IMR-90 (cell line): Measurements from ENCODE around the gene LNX1. TPM values are rescaled to one million over a fixed set of nuclear protein-coding genes. Genes with fewer than 3 reads are reported as not detected.

Experiments used
- ATAC-seq: fragments of 200-7000 bp; cut with Tn5 transposase; 2 replicates; pipeline ENCODE4 v1.9.1; 2020; ENCODE audit warnings: low read depth, mild to moderate bottlenecking, moderate library complexity
- BruUV-seq: library from RNA; stranded (reverse); fragments of 400-500 nt; replicated peaks from 2 replicates; lab custom pipeline; 2021; lab: Mats Ljungman, UMichigan
- CTCF ChIA-PET: fragments of 300-600 bp; formaldehyde crosslinking; extraction: SDS; loops from one replicate; lab custom pipeline; 2021; ENCODE audit warnings: antibody characterized with exemption; lab: Yijun Ruan, JAX
- POLR2A ChIA-PET: fragments of 300-600 bp; sonication (Branson Sonifier 250); formaldehyde crosslinking; loops from one replicate; lab custom pipeline; 2022; ENCODE audit warnings: antibody characterized with exemption; ENCODE audit not compliant: unreplicated experiment; lab: Charles Lee
- DNase-seq: peaks from one replicate; pipeline ENCODE4 v3.0.0; 2013
- H2AFZ ChIP-seq: replicated peaks from 2 replicates; pipeline ENCODE3; 2013; ENCODE audit warnings: low read length, mild to moderate bottlenecking; ENCODE audit not compliant: poor library complexity
- H2AK5ac ChIP-seq: 2 replicates; pipeline ENCODE4 v1.6.1; 2013; ENCODE audit warnings: low read depth, low read length, inconsistent platforms
- H2AK9ac ChIP-seq: replicated peaks from 2 replicates; pipeline ENCODE3; 2013; ENCODE audit warnings: mild to moderate bottlenecking, low read depth, low read length, moderate library complexity; ENCODE audit not compliant: poor library complexity
- H2BK120ac ChIP-seq: 2 replicates; pipeline ENCODE4 v1.6.1; 2013; ENCODE audit warnings: low read depth, low read length, inconsistent platforms
- H2BK15ac ChIP-seq: 3 replicates; pipeline ENCODE4 v1.6.1; 2013; ENCODE audit warnings: low read depth, low read length, inconsistent platforms
- H2BK20ac ChIP-seq: 2 replicates; pipeline ENCODE4 v1.6.1; 2013; ENCODE audit warnings: low read depth, mild to moderate bottlenecking, inconsistent platforms, low read length, moderate library complexity
- H2BK5ac ChIP-seq: 2 replicates; pipeline ENCODE4 v1.6.1; 2013; ENCODE audit warnings: mild to moderate bottlenecking, low read depth, low read length, inconsistent platforms; ENCODE audit not compliant: poor library complexity, severe bottlenecking
- H3K14ac ChIP-seq: replicated peaks from 2 replicates; pipeline ENCODE4 v1.6.1; 2013; ENCODE audit warnings: low read depth, low read length, inconsistent platforms
- H3K18ac ChIP-seq: 2 replicates; pipeline ENCODE4 v1.6.1; 2013; ENCODE audit warnings: low read depth, low read length, control low read depth
- H3K23ac ChIP-seq: 2 replicates; pipeline ENCODE4 v1.6.1; 2013; ENCODE audit warnings: low read depth, low read length, inconsistent platforms
- H3K27ac ChIP-seq: 2 replicates; pipeline ENCODE4 v1.5.1; 2013; ENCODE audit warnings: mild to moderate bottlenecking, control low read depth, low read length; ENCODE audit not compliant: insufficient read depth
- H3K27me3 ChIP-seq: 2 replicates; pipeline ENCODE4 v1.6.1; 2013; ENCODE audit warnings: low read length; ENCODE audit not compliant: control insufficient read depth, insufficient read depth
- H3K36me3 ChIP-seq: 2 replicates; pipeline ENCODE4 v1.6.1; 2013; ENCODE audit warnings: low read length, mixed read lengths; ENCODE audit not compliant: control insufficient read depth, insufficient read depth
- H3K4ac ChIP-seq: 2 replicates; pipeline ENCODE4 v1.6.1; 2013; ENCODE audit warnings: low read depth, low read length, inconsistent platforms
- H3K4me1 ChIP-seq: 2 replicates; pipeline ENCODE4 v1.6.1; 2013; ENCODE audit warnings: low read length, mixed read lengths; ENCODE audit not compliant: control insufficient read depth, insufficient read depth
- H3K4me2 ChIP-seq: 2 replicates; pipeline ENCODE4 v1.6.1; 2013; ENCODE audit warnings: low read depth, mild to moderate bottlenecking, control low read depth, low read length, moderate library complexity
- H3K4me3 ChIP-seq: 2 replicates; pipeline ENCODE4 v1.5.1; 2013; ENCODE audit warnings: low read depth, mild to moderate bottlenecking, control low read depth, low read length, moderate library complexity; ENCODE audit not compliant: insufficient read depth
- H3K56ac ChIP-seq: 2 replicates; pipeline ENCODE4 v1.6.1; 2013; ENCODE audit warnings: low read length, inconsistent platforms; ENCODE audit not compliant: insufficient read depth; ENCODE audit errors: extremely low read depth
- H3K79me1 ChIP-seq, 2 experiments: 2 replicates each; pipeline ENCODE4 v1.6.1; 2013; ENCODE audit warnings: low read length in 2 of 2, inconsistent platforms in 1 of 2, low read depth in 1 of 2
- H3K9ac ChIP-seq: 2 replicates; pipeline ENCODE4 v1.6.1; 2013; ENCODE audit warnings: low read depth, low read length, control low read depth
- H3K9me1 ChIP-seq: 2 replicates; pipeline ENCODE4 v1.6.1; 2013; ENCODE audit warnings: low read length, inconsistent platforms; ENCODE audit not compliant: insufficient read depth
- H3K9me3 ChIP-seq: 2 replicates; pipeline ENCODE4 v1.6.1; 2013; ENCODE audit warnings: low read length; ENCODE audit not compliant: control insufficient read depth, insufficient read depth
- H4K20me1 ChIP-seq: 2 replicates; pipeline ENCODE4 v1.6.1; 2013; ENCODE audit warnings: low read length, inconsistent platforms; ENCODE audit not compliant: insufficient read depth
- H4K5ac ChIP-seq: 2 replicates; pipeline ENCODE4 v1.6.1; 2013; ENCODE audit warnings: mild to moderate bottlenecking, low read depth, low read length, control low read depth
- H4K8ac ChIP-seq, 2 experiments: 2 replicates each; pipeline ENCODE4 v1.6.1; 2013; ENCODE audit warnings: low read depth in 2 of 2, low read length in 2 of 2, control low read depth in 1 of 2, inconsistent platforms in 1 of 2
- H4K91ac ChIP-seq: 2 replicates; pipeline ENCODE4 v1.6.1; 2013; ENCODE audit warnings: low read depth, low read length, inconsistent platforms; ENCODE audit not compliant: insufficient read depth
- BHLHE40 ChIP-seq: fragments of 150-350 bp; IDR thresholded peaks from 2 replicates; pipeline ENCODE4 v1.6.1; 2016; ENCODE audit warnings: mild to moderate bottlenecking, low read depth, low read length
- CEBPB ChIP-seq: IDR thresholded peaks from 2 replicates; pipeline ENCODE4 v1.6.1; 2012; ENCODE audit warnings: low read depth, low read length, improper control_type of control experiment
- CHD1 ChIP-seq: IDR thresholded peaks from 2 replicates; pipeline ENCODE4 v1.6.1; 2012; ENCODE audit warnings: low read depth, low read length, improper control_type of control experiment
- FOS ChIP-seq: fragments of 150-350 bp; IDR thresholded peaks from 2 replicates; pipeline ENCODE4 v1.6.1; 2016; ENCODE audit warnings: low read depth, low read length
- MAFK ChIP-seq: IDR thresholded peaks from 2 replicates; pipeline ENCODE4 v1.6.1; 2012; ENCODE audit warnings: low read depth, low read length, improper control_type of control experiment
- MAZ ChIP-seq: IDR thresholded peaks from 2 replicates; pipeline ENCODE4 v1.6.1; 2012; ENCODE audit warnings: low read depth, mild to moderate bottlenecking, low read length, improper control_type of control experiment, moderate library complexity, borderline replicate concordance
- MXI1 ChIP-seq: IDR thresholded peaks from 2 replicates; pipeline ENCODE4 v1.6.1; 2012; ENCODE audit warnings: low read depth, mild to moderate bottlenecking, low read length, moderate library complexity, borderline replicate concordance
- NFE2L2 ChIP-seq: fragments of 150-350 bp; IDR thresholded peaks from 2 replicates; pipeline ENCODE4 v1.6.1; 2016; ENCODE audit warnings: low read depth, mild to moderate bottlenecking, low read length
- POLR2A ChIP-seq: IDR thresholded peaks from 2 replicates; pipeline ENCODE4 v1.6.1; 2012; ENCODE audit warnings: mild to moderate bottlenecking, low read depth, low read length
- RAD21 ChIP-seq: IDR thresholded peaks from 2 replicates; pipeline ENCODE4 v1.6.1; 2012; ENCODE audit warnings: low read length, improper control_type of control experiment
- RCOR1 ChIP-seq: IDR thresholded peaks from 2 replicates; pipeline ENCODE4 v1.6.1; 2012; ENCODE audit warnings: mild to moderate bottlenecking, low read length, improper control_type of control experiment; ENCODE audit not compliant: insufficient replicate concordance
- RFX5 ChIP-seq: IDR thresholded peaks from 2 replicates; pipeline ENCODE4 v1.8.0; 2012; ENCODE audit warnings: low read depth, mild to moderate bottlenecking, low read length, moderate library complexity
- SMC3 ChIP-seq: fragments of 150-350 bp; IDR thresholded peaks from 2 replicates; pipeline ENCODE4 v1.6.1; 2016; ENCODE audit warnings: low read depth, mild to moderate bottlenecking, antibody characterized with exemption, low read length, moderate library complexity
- WGBS, 2 experiments: methylation state at CpG; one replicate each; pipeline versions ENCODE4 v1.1.5 to v1.1.7; 2013; ENCODE audit warnings: missing lambda C conversion rate in 2 of 2; ENCODE audit not compliant: insufficient read length in 1 of 2; ENCODE audit errors: extremely low coverage in 2 of 2; 5-methylcytosine and 5-hydroxymethylcytosine counted together
- dilution Hi-C: fragments of 300-500 bp; cut with HindIII; formaldehyde crosslinking; loops from one replicate; pipeline ENCODE4 v1.14.3; 2018; ENCODE audit warnings: low sequenced_read_pairs; ENCODE audit not compliant: unreplicated experiment
- in situ Hi-C: fragments of 300-500 bp; cut with MboI; formaldehyde crosslinking; loops from 3 replicates; pipeline ENCODE4 v1.14.3; 2019; ENCODE audit warnings: low sequenced_read_pairs, inconsistent platforms, mixed read lengths
- intact Hi-C: fragments of 100-400 bp; cut with micrococcal nuclease; formaldehyde crosslinking; loops from 2 replicates; pipeline ENCODE4 v1.10.0; 2022
- polyA plus RNA-seq, 3 experiments: library from polyadenylated mRNA; depleted of rRNA; stranded (reverse); fragments of >200 nt; gene quantifications; 2 replicates each; pipeline ENCODE4 v1.2.3, GENCODE V29; 2012; ENCODE audit warnings: low replicate concordance in 1 of 3
- total RNA-seq: library from RNA; depleted of rRNA; stranded (reverse); fragments of >200 nt; gene quantifications from 2 replicates; pipeline ENCODE4 v1.2.3, GENCODE V29; 2012
- TF ChIP-seq, protein P1 (sequence below): fragments of 150-350 bp; IDR thresholded peaks from 2 replicates; pipeline ENCODE4 v1.6.1; 2016; ENCODE audit warnings: low read depth, mild to moderate bottlenecking, low read length, moderate library complexity, borderline replicate concordance
- TF ChIP-seq, protein P2 (sequence below): conservative IDR thresholded peaks from 2 replicates; pipeline ENCODE4 v1.5.1; 2012; ENCODE audit warnings: mild to moderate bottlenecking, low read depth, low read length, improper control_type of control experiment
- TF ChIP-seq, protein P3 (sequence below): fragments of 150-350 bp; IDR thresholded peaks from 2 replicates; pipeline ENCODE4 v1.6.1; 2017; ENCODE audit warnings: mild to moderate bottlenecking, antibody characterized with exemption, low read length, low read depth

The LNX1 gene
- total and polyA plus RNA-seq, 2 of the 4 experiments (the other 2 are of a cell fraction) = 0.15 to 0.36 TPM

DNA sequence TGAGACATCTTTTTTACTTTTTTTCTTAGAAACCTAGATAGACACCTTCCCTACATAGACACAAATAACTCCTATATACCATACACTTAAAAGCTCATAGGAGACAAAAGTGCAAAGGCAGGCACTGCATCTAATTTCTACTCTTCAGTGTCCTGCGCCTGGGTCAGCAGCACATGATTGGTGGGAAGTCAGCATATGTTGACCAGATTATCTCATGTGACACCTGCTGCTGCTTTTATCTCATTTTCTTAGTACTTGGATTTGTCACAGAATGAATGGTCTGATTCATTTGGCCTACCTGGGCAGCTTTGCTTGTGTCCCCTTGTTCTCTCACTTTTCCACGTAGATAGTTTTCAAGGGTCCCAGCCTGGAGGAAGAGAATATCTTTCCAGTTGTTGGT lies 24.9 kb upstream of the LNX1 start:
- peak overlapping the region; percentile 2; the same call in 1 of the 2 replicates for H2BK120ac ChIP-seq
- H4K91ac ChIP-seq = no peak overlapping the region
- H3K4me3 ChIP-seq = no peak overlapping the region
- intact Hi-C loops (no loop called here), in situ Hi-C loops (no loop called here), dilution Hi-C loops (no loop called here)
- CTCF ChIA-PET = no interaction called here
- peak overlapping the region in 1 of 2 experiments; percentile 2; a peak in 1 of 4 replicates for H4K8ac ChIP-seq
- no TSS peak for BruUV-seq
- H3K36me3 ChIP-seq = no peaks in the 10 kb centered on the region
- no peak overlapping the region for H3K27ac ChIP-seq
- no peak overlapping the region for H4K5ac ChIP-seq
- H3K9me1 ChIP-seq = no peaks in the 10 kb centered on the region
- no peaks in the 10 kb centered on the region for H3K27me3 ChIP-seq
- H3K79me1 ChIP-seq = no peaks in the 10 kb centered on the region
- DNase-seq (no peak), ATAC-seq (no peak)
- WGBS, 2 experiments = no CpG with 5 or more reads among the region's 2 CpGs
- H3K4me1 ChIP-seq = no peaks in the 10 kb centered on the region
- H3K4ac ChIP-seq = no peak overlapping the region
- TF ChIP-seq, protein P1, sequence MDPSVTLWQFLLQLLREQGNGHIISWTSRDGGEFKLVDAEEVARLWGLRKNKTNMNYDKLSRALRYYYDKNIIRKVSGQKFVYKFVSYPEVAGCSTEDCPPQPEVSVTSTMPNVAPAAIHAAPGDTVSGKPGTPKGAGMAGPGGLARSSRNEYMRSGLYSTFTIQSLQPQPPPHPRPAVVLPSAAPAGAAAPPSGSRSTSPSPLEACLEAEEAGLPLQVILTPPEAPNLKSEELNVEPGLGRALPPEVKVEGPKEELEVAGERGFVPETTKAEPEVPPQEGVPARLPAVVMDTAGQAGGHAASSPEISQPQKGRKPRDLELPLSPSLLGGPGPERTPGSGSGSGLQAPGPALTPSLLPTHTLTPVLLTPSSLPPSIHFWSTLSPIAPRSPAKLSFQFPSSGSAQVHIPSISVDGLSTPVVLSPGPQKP = no peak
- no peak for TF ChIP-seq RAD21
- no peak for TF ChIP-seq SMC3
- no peak for TF ChIP-seq CHD1
- no peak for TF ChIP-seq RCOR1
- no peak for TF ChIP-seq NFE2L2
- TF ChIP-seq BHLHE40 = no peak
- no peak for TF ChIP-seq MAZ
- no peak for TF ChIP-seq MXI1
- no peak for TF ChIP-seq RFX5
- TF ChIP-seq CEBPB = no peak
- TF ChIP-seq, protein P2, sequence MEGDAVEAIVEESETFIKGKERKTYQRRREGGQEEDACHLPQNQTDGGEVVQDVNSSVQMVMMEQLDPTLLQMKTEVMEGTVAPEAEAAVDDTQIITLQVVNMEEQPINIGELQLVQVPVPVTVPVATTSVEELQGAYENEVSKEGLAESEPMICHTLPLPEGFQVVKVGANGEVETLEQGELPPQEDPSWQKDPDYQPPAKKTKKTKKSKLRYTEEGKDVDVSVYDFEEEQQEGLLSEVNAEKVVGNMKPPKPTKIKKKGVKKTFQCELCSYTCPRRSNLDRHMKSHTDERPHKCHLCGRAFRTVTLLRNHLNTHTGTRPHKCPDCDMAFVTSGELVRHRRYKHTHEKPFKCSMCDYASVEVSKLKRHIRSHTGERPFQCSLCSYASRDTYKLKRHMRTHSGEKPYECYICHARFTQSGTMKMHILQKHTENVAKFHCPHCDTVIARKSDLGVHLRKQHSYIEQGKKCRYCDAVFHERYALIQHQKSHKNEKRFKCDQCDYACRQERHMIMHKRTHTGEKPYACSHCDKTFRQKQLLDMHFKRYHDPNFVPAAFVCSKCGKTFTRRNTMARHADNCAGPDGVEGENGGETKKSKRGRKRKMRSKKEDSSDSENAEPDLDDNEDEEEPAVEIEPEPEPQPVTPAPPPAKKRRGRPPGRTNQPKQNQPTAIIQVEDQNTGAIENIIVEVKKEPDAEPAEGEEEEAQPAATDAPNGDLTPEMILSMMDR = no peak
- TF ChIP-seq MAFK = no peak
- no peak for TF ChIP-seq POLR2A
- TF ChIP-seq, protein P3, sequence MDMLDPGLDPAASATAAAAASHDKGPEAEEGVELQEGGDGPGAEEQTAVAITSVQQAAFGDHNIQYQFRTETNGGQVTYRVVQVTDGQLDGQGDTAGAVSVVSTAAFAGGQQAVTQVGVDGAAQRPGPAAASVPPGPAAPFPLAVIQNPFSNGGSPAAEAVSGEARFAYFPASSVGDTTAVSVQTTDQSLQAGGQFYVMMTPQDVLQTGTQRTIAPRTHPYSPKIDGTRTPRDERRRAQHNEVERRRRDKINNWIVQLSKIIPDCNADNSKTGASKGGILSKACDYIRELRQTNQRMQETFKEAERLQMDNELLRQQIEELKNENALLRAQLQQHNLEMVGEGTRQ = no peak
- TF ChIP-seq FOS = no peak
- POLR2A ChIA-PET = no interaction called here
- H2BK5ac ChIP-seq = no peak overlapping the region
- no peak overlapping the region for H2AK5ac ChIP-seq
- H3K23ac ChIP-seq = no peak overlapping the region
- H2BK20ac ChIP-seq = no peak overlapping the region
- no peak overlapping the region for H3K4me2 ChIP-seq
- no peak overlapping the region for H3K56ac ChIP-seq
- no peaks in the 10 kb centered on the region for H3K9me3 ChIP-seq
- no peak overlapping the region for H3K9ac ChIP-seq
- no peak overlapping the region for H2AFZ ChIP-seq
- no peak overlapping the region for H3K18ac ChIP-seq
- H2BK15ac ChIP-seq = peak overlapping the region; percentile 45; the same call in 1 of the 3 replicates
- peak overlapping the region; percentile 43; the same call in 1 of the 2 replicates for H3K14ac ChIP-seq
- H4K20me1 ChIP-seq = no peaks in the 10 kb centered on the region
- no peak overlapping the region for H2AK9ac ChIP-seq
